IPS DF 19.7 (cell line): ENCODE results near the gene MANSC1.
A peak's percentile ranks its signal among the peaks of the same experiment; 100 is the strongest.

ENCODE experiments used
- DNase-seq: peaks from one replicate; pipeline ENCODE4 v3.0.0-alpha.2; 2013; ENCODE audit warnings: low read depth, low spot score

The MANSC1 gene

DNA sequence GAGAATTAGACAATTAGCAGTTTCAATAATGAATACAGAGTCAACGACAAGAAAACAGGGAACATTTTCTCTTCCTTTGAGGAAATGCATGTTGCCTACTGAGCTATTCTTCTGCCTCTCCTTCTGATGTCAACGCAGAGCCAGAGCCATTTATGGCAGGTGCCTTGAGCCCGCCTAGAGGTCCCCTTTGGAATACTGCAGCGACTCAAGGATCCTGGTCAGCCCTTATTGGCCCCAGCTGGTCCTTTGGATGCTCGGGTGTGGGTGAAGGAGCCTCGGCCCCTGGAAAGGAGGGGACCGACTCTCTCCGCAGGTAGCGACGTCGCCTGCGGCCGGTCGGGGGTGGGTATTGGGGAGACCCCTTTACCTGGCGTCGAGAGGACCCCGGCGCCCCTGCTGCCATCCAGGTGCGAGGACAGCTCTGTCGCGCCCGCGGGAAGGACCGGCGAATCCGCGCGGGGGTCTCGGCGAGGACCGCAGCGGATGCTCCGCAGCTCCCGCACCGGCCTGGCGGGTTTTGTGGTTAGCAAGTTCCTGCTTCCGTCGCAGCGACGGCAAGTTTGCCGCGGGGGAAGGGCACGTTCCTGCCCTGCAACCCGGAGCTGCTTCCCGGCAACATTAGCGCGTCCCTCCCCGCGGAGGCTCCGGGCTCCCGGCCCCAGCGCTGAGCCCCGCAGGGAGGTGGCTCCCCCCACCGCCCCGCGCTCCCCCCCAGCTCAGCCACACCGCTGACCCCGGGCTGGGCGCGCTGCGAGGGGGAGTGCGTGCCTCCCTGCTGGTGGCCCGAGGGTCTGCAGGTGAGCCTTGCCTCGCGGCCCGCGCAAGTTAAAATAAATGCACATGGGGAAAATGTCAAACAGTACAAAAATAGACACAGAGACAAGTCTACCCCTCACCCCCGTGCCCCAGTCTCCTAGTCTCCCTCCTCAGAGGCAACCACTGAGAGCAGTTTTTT, at the start of gene MANSC1:
Gene MANSC1, minus strand, starts transcription at position 532 of the 955 bp plus-strand sequence. CDS start 6,928 bp downstream, outside the sequence.
- DNase-seq, result no peak

DNA sequence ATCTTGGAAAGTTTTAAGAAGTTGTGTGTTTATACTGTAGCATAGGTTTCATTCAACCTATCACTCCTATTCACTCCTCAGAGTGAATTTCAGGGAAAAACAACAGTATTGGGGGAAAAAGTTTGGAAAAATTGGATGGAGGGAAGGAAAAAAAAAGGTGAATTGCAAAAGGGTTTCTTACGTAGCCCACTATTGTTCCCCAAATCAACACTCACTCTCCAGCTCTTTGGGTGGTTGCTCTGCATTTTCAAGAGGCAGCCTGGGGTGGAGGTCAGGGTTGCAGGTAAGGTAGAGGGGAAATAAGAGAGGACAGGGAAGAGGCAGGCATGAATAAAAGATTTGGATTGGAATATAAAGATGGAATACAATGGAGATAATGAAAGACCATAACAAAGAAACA, 49.1 kb upstream of the MANSC1 start:
- no peak for DNase-seq

DNA sequence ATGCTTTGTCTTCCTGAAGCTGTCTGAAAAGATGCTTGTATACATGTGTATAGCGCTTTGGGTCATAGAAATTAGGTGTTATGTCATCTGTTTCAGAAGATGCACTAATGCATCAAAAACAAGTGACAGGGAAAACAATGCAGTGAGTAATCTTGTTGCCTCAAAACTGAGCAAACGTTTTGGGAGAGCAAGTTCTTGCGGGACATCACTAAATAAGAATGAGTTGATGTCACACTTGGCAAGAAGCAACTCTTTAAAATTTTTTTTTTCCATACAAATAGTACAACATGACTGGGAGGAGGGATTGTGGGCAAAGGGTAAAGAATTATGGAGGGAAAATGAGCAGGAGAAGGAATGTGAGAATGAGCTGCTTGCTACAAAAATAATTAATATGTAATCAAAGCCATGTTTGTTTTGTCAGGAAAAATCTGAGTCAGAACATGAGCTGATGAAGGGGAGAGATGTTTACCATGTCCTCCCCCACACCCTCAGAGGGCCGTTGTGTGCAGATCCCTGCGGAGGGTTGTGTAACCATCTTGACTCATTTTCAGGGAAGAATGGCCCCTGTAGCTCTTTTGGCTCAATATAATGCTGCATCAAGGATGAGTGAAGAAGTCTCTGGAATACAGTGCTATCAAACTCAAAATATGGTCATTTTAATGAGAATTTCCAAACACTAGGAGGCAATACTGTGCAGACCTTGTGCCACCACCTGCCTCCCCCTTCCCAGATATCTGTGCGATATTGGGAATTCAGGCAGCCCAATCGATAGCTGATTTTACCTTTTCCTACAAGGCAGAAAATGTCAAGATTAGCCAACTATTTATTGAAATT, 48.2 kb upstream of the MANSC1 start:
- no peak for DNase-seq

- DNase-seq, result no peak
These were observed 47.1 kb upstream of the MANSC1 start for GRCh38 chr12:12397184-12397583.

- DNase-seq, result no peak
These were observed 46.7 kb upstream of the MANSC1 start for GRCh38 chr12:12396694-12397093.

GRCh38 chr12:12393171-12393570, 43.1 kb upstream of the MANSC1 start:
- no peak for DNase-seq

GRCh38 chr12:12392413-12392812, 42.4 kb upstream of the MANSC1 start:
- DNase-seq, result no peak

DNA sequence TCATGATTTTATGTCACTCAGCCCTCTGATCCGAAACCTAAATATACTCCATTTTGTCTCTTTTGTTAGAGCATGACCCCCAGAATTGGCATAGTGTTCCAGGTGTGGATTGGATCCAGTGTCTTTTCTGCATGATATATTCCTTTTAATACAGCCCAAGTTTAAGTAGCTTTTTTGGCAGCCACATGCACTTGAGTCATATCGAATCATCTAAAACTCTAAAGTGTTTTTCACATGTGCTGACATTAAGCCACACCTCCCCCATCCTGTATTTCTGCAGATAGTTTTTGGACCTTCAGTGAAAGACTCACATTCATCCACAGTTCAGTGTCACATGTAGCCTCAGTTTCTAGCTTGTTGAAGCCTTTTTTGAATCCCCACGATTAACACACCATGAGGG, 37.5 kb upstream of the MANSC1 start:
- no peak for DNase-seq

DNA sequence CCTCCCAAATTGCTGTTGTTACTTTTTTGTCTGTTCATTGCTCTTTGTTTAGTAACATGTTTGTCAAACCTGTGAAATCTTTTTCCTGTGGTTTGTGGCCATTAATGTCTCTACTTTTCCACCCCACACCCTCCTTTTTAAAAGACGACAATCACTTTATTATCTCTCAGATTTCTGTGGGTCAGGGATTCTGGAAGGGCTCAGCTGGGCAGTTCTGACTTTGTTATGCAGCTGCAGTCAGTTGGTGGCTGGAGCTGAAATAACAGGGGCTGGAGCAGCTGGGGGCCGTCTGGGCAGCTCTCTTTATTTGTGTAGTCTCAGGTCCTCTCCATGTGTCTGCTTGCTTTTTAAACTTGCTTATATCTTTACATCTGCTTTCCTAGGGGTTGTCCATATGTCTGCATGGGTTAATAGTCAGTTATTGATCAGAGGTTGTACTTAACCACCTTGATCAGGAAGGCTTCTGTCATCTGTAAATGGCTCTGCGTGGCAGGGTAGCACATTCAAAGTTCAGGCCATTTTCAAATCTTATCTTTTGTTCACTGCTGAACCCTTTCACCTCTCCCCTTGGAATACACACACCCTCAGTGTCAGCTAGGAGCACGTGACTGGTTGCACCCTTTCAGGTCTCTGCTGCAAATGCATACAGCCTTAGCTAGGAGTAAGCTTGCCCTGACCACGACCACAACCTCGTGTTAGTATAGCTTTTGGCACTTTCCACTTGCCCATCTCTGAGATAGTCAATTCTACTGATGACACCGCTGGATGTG, 34.7 kb upstream of the MANSC1 start:
- DNase-seq, result peak; percentile 20

DNA sequence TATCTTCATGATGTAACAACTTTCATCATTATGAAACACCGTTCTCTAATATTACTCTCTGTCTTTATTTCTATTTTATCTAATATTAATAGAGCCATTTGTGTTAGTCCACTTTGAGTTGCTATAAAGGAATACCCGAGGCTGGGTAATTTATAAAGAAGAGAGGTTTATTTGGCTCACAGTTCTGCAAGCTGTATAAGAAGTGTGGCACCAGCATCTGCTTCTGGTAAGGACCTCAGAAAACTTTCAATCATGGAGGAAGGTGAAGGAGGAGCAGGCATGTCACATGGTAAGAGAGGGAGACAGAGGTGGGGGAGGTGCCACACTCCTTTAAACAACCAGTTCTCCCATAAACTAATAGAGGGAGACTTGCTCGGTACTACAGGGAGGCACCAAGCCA, 31.9 kb upstream of the MANSC1 start:
- DNase-seq, result no peak

DNA sequence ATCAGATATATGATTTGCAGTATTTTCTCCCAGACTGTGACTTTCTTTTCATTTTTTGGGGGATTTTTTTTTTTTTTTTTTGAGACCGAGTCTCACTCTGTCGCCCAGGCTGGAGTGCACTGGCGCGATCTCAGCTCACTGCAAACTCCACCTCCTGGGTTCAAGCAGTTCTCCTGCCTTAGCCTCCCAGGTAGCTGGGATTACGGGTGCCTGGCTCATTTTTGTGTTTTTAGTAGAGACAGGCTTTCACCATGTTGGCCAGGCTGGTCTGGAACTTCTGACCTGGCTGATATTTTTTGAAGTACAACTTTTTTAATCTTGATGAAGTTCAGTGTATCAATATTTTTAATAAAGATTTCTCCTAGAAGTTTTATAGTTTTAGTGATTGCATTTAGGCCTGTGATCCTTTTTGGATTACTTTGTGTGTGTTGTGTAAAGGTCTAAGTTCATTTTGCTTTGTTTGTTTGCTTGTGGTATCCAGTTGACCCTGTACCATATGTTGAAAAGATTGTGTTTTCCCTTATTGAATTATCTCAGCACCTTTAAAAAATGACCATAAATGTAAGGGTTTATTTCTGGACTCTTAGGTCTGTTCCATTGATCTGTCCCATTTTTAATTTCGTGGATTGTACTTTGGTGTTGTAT, 31.0 kb upstream of the MANSC1 start:
- DNase-seq, result no peak

DNA sequence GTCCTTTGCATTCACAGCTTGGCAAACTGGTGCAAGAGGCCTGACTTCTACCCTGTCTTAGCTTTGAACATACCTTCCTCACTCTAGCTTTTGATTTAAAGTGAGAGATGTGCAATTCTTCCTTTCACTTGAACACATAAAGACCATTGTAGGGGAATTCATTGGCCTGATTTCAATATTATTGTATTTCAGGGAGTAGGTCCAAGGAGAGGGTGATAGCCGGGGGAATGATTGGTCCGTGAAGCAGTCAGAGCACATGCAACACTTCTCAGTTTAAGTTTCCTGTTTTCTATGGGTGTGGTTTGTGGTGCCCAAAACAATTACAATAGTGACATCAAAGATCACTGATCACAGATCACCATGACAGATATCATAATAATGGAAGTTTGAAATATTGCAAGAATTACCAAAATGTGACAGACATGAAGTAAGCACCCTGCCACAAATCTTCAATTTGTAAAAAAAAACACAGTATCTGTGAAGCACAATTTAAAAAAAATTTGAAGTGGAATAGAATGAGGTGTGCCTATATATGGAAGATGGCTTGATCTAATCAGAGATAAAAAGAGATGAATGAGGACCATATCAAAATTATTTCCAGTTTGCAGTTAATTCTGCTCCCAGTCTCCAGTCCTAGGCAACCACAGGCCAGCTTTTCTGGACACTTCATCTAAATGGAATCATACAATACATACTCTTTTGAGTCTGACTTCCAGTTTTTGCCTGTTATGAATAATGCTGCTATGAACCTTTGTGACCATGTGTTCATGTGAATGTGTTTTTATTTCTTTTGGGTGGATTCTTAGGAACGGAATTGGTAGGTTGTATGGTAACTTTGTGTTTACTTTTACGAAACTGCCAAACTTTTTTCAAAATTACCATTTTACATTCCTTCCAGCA, 30.0 kb upstream of the MANSC1 start:
- DNase-seq, result no peak

DNA sequence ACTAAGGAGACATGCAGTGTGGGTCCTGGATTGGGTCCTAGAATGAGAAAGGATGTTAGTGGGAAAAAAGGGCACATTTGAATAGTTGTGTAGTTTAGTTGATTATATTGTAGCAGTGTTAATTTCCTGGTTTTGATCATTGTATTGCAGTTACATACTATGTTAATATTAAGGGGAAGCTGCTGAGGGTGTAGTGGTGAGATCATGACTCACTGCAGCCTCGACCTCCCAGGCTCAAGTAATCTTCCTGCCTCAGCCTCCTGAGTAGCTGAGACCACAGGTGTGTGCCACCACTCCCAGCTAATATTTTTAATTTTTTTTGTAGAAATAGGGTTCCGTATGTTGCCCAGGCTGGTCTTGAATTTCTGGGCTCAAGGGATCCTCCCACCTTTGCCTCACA, 28.6 kb upstream of the MANSC1 start:
- DNase-seq, result no peak

GRCh38 chr12:12376646-12377448, 26.8 kb upstream of the MANSC1 start:
- DNase-seq, result no peak

DNA sequence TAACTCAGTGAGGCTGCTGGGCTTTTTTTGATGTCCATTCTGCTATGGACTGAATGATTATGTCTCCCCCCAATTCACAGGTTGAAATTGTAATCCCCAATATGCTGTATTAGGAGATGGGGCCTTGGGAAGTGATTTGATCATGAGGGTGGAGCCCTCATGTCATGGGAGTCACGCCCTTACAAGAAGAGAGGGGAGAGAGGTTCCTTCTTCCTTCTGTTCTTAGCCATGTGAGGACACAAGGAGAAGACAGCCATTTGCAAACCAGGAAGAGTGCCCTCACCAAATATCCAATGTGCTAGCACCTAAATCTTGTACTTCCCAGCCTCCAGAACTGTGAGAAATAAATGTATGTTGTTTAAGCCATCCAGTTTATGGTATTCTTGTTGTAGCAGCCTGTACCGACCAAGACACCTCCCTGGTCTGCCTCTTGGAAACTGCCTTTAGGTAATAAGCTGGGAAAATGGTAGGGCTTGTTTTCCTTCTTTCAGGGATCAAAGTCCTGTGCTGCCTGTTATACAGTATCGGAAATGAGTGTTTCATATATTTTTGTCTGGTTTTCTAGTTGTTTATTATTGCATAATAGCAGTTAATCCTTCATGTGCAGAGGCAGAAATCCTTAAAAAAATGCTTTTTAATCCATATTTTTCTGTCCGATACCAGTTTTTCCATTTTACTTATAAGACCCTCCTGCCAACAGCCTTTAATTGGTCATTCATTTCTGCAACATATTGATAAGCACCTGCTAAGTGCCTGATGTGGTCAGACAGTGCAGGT, 23.1 kb upstream of the MANSC1 start:
- DNase-seq, result no peak

- DNase-seq, result no peak
These were observed 17.5 kb upstream of the MANSC1 start for GRCh38 chr12:12367482-12367998.

DNA sequence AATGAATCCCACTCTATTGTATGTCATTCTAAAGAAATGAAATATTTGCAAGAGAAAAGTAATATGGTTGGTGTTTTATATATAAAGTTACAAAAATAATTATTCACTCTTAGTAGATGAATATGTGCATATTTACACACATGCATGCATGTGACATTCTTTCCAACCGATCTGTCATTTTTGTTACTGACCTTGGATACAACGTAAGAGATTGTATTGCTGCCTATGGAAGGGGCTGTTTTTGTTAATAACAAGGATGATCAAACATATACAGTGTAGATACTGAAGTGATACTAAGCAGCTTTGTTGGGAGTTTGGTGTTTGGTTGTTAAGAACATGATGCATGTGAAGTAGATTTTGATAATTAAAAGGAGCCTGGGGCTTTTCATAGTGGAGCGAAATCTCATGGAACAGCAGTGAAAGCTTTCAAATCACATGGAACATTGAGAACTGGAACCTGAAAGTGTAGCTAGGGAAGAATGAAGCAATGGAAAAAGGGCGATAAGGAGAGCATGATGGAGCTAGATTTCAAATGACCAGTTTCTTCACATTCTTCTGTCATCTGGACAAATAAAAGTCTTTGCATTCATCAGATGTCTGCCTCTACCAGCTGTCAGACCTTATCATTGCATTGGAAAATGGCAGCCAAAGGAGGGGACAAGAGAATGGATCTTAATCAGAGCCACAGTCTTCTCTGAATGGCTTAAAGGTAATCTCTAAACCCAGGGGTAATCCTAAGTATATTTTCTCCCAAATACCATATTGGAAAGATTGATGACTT, 16.8 kb upstream of the MANSC1 start:
- no peak for DNase-seq
